LNCaP clone FGC (cell line): ENCODE results near the gene NOVA2.

Experiments
- DNase-seq: peaks from one replicate; pipeline ENCODE4 v3.0.0-alpha.2; 2011; ENCODE audit warnings: low read depth
- H3K4me3 ChIP-seq: 2 replicates; pipeline ENCODE4 v1.5.1; 2011; ENCODE audit warnings: mild to moderate bottlenecking, low read depth, low read length, control low read depth
- TF ChIP-seq, protein P1 (sequence below): IDR thresholded peaks from 2 replicates; pipeline ENCODE4 v1.5.1; 2012; ENCODE audit warnings: mild to moderate bottlenecking; ENCODE audit not compliant: control insufficient read depth, insufficient read depth; ENCODE audit errors: extremely low read depth

Gene NOVA2

DNA sequence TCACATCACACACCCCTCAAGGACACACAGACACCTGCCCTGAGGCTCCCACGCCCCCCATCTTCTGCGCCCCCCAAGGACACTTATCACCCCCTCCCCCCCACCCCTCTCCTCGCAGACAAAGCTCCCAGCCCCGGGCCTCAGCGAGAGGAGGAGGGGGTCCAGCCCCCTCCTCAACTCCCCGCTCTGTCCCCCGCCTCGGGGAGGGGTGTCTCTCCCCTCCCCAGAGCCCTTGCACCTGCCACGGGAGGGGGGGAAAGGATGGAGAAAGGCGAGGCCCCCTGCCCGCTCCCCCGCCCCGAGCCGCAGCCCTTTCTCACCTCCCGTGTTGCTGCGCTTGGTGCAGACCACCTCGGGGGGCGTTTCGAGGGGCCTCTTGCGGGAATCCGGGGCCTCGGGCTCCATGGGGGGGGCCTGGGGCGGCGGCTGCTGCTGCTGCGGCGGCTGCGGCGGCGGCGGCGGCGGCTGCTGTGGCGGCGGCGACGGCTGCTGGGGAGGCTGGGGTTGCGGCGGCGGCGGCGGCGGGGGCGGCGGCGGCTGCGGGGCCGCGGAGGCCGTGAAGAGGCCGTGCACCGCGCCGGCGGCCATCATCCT is 621 bp downstream of the NOVA2 start:
- no peak for DNase-seq
- H3K4me3 ChIP-seq = no peak overlapping the region

DNA sequence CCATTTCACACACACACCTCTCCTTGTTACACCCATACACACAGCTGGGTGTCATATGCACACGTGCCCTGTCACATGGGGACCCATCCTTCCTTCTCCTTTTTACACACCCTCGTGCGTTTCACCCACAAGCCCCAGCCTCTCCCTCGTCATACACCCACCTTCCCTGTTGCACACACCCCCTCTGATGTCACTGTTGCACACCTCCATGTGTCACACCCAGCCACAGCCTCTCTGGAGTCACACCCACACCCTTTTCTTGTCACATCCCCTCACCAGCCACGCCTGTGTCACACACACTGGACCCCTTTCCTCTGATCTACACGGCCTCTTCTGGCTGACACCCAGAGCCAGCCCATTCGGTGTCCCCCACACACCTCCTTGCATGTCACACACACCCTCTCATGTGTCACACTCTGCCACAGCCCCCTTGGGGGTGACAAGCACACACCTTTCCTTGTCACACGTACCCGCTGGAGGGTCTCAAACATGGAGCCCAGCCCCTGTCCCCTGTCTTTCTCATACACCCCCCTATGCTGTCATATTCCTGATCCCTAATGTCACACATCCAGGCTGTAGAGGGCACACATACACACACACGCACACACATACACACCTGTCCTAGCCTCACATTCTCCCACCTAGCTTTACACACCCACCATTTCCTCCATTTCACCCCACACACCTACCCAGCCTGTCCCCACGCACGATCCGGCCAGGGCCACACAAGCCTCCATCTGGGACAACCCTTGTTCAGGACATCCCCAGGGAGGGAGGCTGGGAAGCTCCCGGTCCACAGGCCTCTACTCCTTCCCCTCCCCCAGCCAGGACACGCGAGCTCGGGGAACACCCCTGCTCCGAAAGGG is 1.4 kb downstream of the NOVA2 start:
- no peak overlapping the region for H3K4me3 ChIP-seq
- TF ChIP-seq, protein P1, sequence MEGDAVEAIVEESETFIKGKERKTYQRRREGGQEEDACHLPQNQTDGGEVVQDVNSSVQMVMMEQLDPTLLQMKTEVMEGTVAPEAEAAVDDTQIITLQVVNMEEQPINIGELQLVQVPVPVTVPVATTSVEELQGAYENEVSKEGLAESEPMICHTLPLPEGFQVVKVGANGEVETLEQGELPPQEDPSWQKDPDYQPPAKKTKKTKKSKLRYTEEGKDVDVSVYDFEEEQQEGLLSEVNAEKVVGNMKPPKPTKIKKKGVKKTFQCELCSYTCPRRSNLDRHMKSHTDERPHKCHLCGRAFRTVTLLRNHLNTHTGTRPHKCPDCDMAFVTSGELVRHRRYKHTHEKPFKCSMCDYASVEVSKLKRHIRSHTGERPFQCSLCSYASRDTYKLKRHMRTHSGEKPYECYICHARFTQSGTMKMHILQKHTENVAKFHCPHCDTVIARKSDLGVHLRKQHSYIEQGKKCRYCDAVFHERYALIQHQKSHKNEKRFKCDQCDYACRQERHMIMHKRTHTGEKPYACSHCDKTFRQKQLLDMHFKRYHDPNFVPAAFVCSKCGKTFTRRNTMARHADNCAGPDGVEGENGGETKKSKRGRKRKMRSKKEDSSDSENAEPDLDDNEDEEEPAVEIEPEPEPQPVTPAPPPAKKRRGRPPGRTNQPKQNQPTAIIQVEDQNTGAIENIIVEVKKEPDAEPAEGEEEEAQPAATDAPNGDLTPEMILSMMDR = no peak

More for the DNA sequence above, 621 bp downstream of the NOVA2 start:
- TF ChIP-seq, protein P1 = no peak

GRCh38 chr19:45971260-45971902 is 2.3 kb downstream of the NOVA2 start:
- TF ChIP-seq, protein P1 = no peak
- DNase-seq = no peak
- H3K4me3 ChIP-seq = no peak overlapping the region

More for the DNA sequence above, 1.4 kb downstream of the NOVA2 start:
- DNase-seq = no peak

DNA sequence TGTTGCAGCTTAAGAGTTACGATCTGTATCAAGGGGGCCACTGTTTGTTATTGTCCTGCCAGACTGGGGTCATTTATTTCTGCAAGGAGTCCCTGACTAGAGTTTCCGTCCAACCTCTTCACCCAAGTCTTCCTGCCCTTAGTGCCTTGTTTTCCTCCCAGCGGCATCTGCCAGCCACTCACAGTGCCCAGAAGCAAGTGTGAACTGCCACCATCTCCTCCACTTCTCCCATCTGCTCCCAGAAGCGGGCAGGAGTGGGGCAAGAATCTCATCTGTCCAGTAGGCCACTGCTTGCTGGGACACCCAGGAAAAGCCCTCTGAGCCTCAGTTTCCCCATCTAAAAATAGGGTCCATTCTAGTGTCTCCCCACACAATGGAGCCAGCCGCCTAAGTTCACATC is 4.0 kb downstream of the NOVA2 start:
- TF ChIP-seq, protein P1 = no peak
- H3K4me3 ChIP-seq = no peak overlapping the region
- DNase-seq = no peak

GRCh38 chr19:45968626-45969025 is 5.0 kb downstream of the NOVA2 start:
- DNase-seq = no peak
- TF ChIP-seq, protein P1 = no peak
- no peak overlapping the region for H3K4me3 ChIP-seq

DNA sequence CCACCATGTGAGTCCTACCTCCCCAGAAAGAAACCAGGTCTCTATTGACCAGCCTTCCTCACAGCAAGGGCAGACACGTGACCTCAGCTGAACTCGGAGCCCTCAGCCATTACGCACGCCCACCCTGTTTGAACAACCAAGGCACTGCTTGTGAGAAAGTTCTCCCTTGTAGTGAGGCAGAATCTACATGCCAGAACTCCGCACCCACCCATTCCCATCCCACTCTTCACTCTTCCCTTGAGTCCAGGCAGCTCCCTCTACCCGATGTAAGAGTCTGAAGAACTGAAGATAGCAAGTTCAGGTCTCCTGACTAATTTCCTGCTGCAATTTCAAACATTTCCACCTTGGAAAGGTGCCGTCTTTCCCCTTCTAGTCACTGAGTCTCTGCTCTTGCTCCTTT is 6.4 kb downstream of the NOVA2 start:
- no peak for DNase-seq
- TF ChIP-seq, protein P1 = no peak
- H3K4me3 ChIP-seq = no peak overlapping the region
